HUES48 (cell line): ENCODE data around the gene MRPL12.

Experiments used
- H3K27ac ChIP-seq: one replicate; pipeline ENCODE4 v1.7.0; 2013; ENCODE audit warnings: low read depth, low read length, inconsistent platforms
- H3K27me3 ChIP-seq: 2 replicates; pipeline ENCODE4 v1.6.1; 2013; ENCODE audit warnings: mild to moderate bottlenecking, low read length; ENCODE audit not compliant: control insufficient read depth, insufficient read depth
- H3K36me3 ChIP-seq: 2 replicates; pipeline ENCODE4 v1.6.1; 2013; ENCODE audit warnings: low read length; ENCODE audit not compliant: control insufficient read depth, insufficient read depth
- H3K4me1 ChIP-seq: 2 replicates; pipeline ENCODE4 v1.6.1; 2013; ENCODE audit warnings: mild to moderate bottlenecking, low read length; ENCODE audit not compliant: control insufficient read depth, insufficient read depth
- H3K4me3 ChIP-seq: 2 replicates; pipeline ENCODE4 v1.5.1; 2013; ENCODE audit warnings: mild to moderate bottlenecking, low read depth, low read length
- H3K9ac ChIP-seq: 2 replicates; pipeline ENCODE4 v1.6.1; 2013; ENCODE audit warnings: mild to moderate bottlenecking, low read depth, low read length, moderate library complexity
- H3K9me3 ChIP-seq: 2 replicates; pipeline ENCODE4 v1.6.1; 2013; ENCODE audit warnings: low read length; ENCODE audit not compliant: control insufficient read depth, insufficient read depth

MRPL12 gene

GRCh38 chr17:81722184-81723120 lies 19.3 kb downstream of the MRPL12 start:
- peaks cover 14% of the 10 kb centered on the region for H3K36me3 ChIP-seq
- H3K27ac ChIP-seq = no peak overlapping the region
- no peak overlapping the region for H3K4me3 ChIP-seq
- no peaks in the 10 kb centered on the region for H3K9me3 ChIP-seq
- no peak overlapping the region for H3K9ac ChIP-seq
- H3K4me1 ChIP-seq = peaks cover 10% of the 10 kb centered on the region; the same call in 1 of the 2 replicates
- H3K27me3 ChIP-seq = no peaks in the 10 kb centered on the region

GRCh38 chr17:81723651-81724209 lies 20.6 kb downstream of the MRPL12 start:
- Histone ChIP-seq H3K36me3 (peaks cover 6% of the 10 kb centered on the region; the same call in 1 of the 2 replicates), H3K9me3 (no peaks in the 10 kb centered on the region), H3K4me3 (no peak overlapping the region), H3K4me1 (peaks cover 10% of the 10 kb centered on the region; the same call in 1 of the 2 replicates), H3K9ac (no peak overlapping the region), H3K27me3 (no peaks in the 10 kb centered on the region), H3K27ac (no peak overlapping the region)

- no peaks in the 10 kb centered on the region for H3K9me3 ChIP-seq
- H3K4me1 ChIP-seq = peaks cover 10% of the 10 kb centered on the region; the same call in 1 of the 2 replicates
- no peak overlapping the region for H3K4me3 ChIP-seq
- no peaks in the 10 kb centered on the region for H3K27me3 ChIP-seq
- H3K9ac ChIP-seq = no peak overlapping the region
- H3K27ac ChIP-seq = no peak overlapping the region
- no peaks in the 10 kb centered on the region for H3K36me3 ChIP-seq
Measured at GRCh38 chr17:81725439-81725838, 22.3 kb downstream of the MRPL12 start.

- Histone ChIP-seq H3K36me3 (no peaks in the 10 kb centered on the region), H3K9ac (no peak overlapping the region), H3K4me3 (no peak overlapping the region), H3K27me3 (no peaks in the 10 kb centered on the region), H3K4me1 (peaks cover 9% of the 10 kb centered on the region; the same call in 1 of the 2 replicates), H3K27ac (no peak overlapping the region), H3K9me3 (no peaks in the 10 kb centered on the region)
Measured at GRCh38 chr17:81726004-81726403, 22.8 kb downstream of the MRPL12 start.

- Histone ChIP-seq H3K27ac (no peak overlapping the region), H3K4me3 (no peak overlapping the region), H3K36me3 (no peaks in the 10 kb centered on the region)
Measured at GRCh38 chr17:81727324-81728031, 24.3 kb downstream of the MRPL12 start.

GRCh38 chr17:81733507-81734404 lies 30.6 kb downstream of the MRPL12 start:
- Histone ChIP-seq H3K9ac (no peak overlapping the region), H3K4me1 (peaks cover 8% of the 10 kb centered on the region), H3K36me3 (no peaks in the 10 kb centered on the region), H3K9me3 (no peaks in the 10 kb centered on the region), H3K27ac (no peak overlapping the region), H3K27me3 (no peaks in the 10 kb centered on the region), H3K4me3 (no peak overlapping the region)

More at GRCh38 chr17:81727324-81728031, 24.3 kb downstream of the MRPL12 start:
- Histone ChIP-seq H3K4me1 (peaks cover 10% of the 10 kb centered on the region), H3K27me3 (no peaks in the 10 kb centered on the region), H3K9ac (no peak overlapping the region), H3K9me3 (no peaks in the 10 kb centered on the region)

- no peak overlapping the region for H3K4me3 ChIP-seq
- no peaks in the 10 kb centered on the region for H3K36me3 ChIP-seq
- peaks cover 8% of the 10 kb centered on the region for H3K4me1 ChIP-seq
- H3K27me3 ChIP-seq = no peaks in the 10 kb centered on the region
- no peaks in the 10 kb centered on the region for H3K9me3 ChIP-seq
- no peak overlapping the region for H3K9ac ChIP-seq
- no peak overlapping the region for H3K27ac ChIP-seq
Measured at GRCh38 chr17:81734405-81735263, 31.5 kb downstream of the MRPL12 start.

GRCh38 chr17:81735264-81736102 lies 32.3 kb downstream of the MRPL12 start:
- no peaks in the 10 kb centered on the region for H3K36me3 ChIP-seq
- no peak overlapping the region for H3K9ac ChIP-seq
- no peaks in the 10 kb centered on the region for H3K27me3 ChIP-seq
- no peak overlapping the region for H3K27ac ChIP-seq
- no peak overlapping the region for H3K4me3 ChIP-seq
- H3K9me3 ChIP-seq = no peaks in the 10 kb centered on the region
- peaks cover 8% of the 10 kb centered on the region for H3K4me1 ChIP-seq
